ENCODE measurements around the gene LTV1.
"Not testable (repeated sequence)": the region's sequence is repeated elsewhere in the genome, so short reads cannot be mapped to it uniquely, and the experiment has no call there.

DNA sequence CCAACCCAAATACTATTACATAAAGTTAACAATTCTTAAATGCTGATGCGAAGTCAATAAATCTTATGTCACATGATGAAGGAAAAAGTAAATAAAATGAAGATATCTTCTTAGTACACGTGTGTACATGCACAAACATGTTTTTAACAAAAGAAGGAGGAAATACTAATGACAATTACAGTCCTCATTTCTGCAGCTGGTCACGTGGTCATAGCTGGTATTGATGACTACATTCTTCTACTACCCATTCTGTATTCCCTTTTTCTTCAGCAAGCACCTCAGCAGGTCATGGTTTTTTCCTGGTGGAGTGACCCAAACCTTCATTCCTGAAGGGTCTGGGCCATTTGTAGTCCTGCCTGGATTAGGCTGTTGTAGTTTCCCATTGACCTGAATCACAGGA is 25.7 kb downstream of the LTV1 start:
- TF ChIP-seq, protein P1, sequence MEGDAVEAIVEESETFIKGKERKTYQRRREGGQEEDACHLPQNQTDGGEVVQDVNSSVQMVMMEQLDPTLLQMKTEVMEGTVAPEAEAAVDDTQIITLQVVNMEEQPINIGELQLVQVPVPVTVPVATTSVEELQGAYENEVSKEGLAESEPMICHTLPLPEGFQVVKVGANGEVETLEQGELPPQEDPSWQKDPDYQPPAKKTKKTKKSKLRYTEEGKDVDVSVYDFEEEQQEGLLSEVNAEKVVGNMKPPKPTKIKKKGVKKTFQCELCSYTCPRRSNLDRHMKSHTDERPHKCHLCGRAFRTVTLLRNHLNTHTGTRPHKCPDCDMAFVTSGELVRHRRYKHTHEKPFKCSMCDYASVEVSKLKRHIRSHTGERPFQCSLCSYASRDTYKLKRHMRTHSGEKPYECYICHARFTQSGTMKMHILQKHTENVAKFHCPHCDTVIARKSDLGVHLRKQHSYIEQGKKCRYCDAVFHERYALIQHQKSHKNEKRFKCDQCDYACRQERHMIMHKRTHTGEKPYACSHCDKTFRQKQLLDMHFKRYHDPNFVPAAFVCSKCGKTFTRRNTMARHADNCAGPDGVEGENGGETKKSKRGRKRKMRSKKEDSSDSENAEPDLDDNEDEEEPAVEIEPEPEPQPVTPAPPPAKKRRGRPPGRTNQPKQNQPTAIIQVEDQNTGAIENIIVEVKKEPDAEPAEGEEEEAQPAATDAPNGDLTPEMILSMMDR (IDR thresholded peaks at IDR 0.05): not testable (repeated sequence)
- not testable (repeated sequence) for TF ChIP-seq EZH2 (IDR thresholded peaks at IDR 0.05; ENCODE audit: borderline replicate concordance, insufficient read depth, low read depth, low read length, poor library complexity, severe bottlenecking)

Data from B cell (primary cell).